HG03066 (cell line): Measurements from ENCODE around the gene BPIFB3.

ENCODE experiments used
- ATAC-seq: cut with Tn5 transposase; IDR thresholded peaks from one replicate; pipeline ENCODE4 v1.9.1; 2021; ENCODE audit warnings: low read depth; ENCODE audit not compliant: unreplicated experiment

The BPIFB3 gene

GRCh38 chr20:33053291-33054106 lies at the start of gene BPIFB3:
Gene BPIFB3, plus strand, starts transcription at chr20:33053903. Its CDS starts 1,533 bp downstream, at chr20:33055436.
- ATAC-seq: no peak

GRCh38 chr20:33004141-33004751 lies 49.5 kb upstream of the BPIFB3 start, which contains the start of gene SUN5:
Gene SUN5, minus strand, starts transcription at chr20:33004433. Its CDS starts 93 bp downstream, at chr20:33004340.
- ATAC-seq: no peak

- ATAC-seq: no peak
Observed at GRCh38 chr20:33005132-33005566, 48.6 kb upstream of the BPIFB3 start.

- ATAC-seq: no peak
Observed at GRCh38 chr20:33005908-33006775, 47.6 kb upstream of the BPIFB3 start.

GRCh38 chr20:33006776-33007375 lies 46.8 kb upstream of the BPIFB3 start:
- no peak for ATAC-seq

GRCh38 chr20:33007376-33008335 lies 46.0 kb upstream of the BPIFB3 start, which contains the start of gene BPIFB2:
Gene BPIFB2, plus strand, starts transcription at chr20:33007704. Its CDS starts 871 bp downstream, at chr20:33008575.
- no peak for ATAC-seq

- no peak for ATAC-seq
Observed at GRCh38 chr20:33008336-33009213, 45.1 kb upstream of the BPIFB3 start.

- no peak for ATAC-seq
Observed at GRCh38 chr20:33009214-33010132, 44.2 kb upstream of the BPIFB3 start.

- ATAC-seq: no peak
Observed at GRCh38 chr20:33010133-33010504, 43.6 kb upstream of the BPIFB3 start.

- no peak for ATAC-seq
Observed at GRCh38 chr20:33010674-33011449, 42.8 kb upstream of the BPIFB3 start.

- no peak for ATAC-seq
Observed at GRCh38 chr20:33012327-33013189, 41.1 kb upstream of the BPIFB3 start.

GRCh38 chr20:33013701-33014326 lies 39.9 kb upstream of the BPIFB3 start:
- ATAC-seq: no peak

GRCh38 chr20:33014336-33015113 lies 39.2 kb upstream of the BPIFB3 start:
- ATAC-seq: no peak

GRCh38 chr20:33015114-33015484 lies 38.6 kb upstream of the BPIFB3 start:
- no peak for ATAC-seq
